Omental fat pad (tissue), 4 donors: ENCODE measurements around the gene SLC2A13. TPM values are rescaled to one million over a fixed set of nuclear protein-coding genes. Genes with fewer than 3 reads are reported as not detected.

Source experiments
- ATAC-seq: fragments of 150-250 bp; one replicate; pipeline ENCODE4 v1.9.1; 2016; ENCODE audit warnings: mild to moderate bottlenecking, moderate library complexity; ENCODE audit not compliant: low FRiP score
- DNase-seq: peaks from one replicate; pipeline ENCODE4 v3.0.0-alpha.2; 2019; ENCODE audit warnings: low spot score
- total RNA-seq, 4 donors: library from RNA; depleted of rRNA; stranded (reverse); fragments of >200 nt; gene quantifications; one replicate each; pipeline ENCODE4 v1.1.0, GENCODE V29; 2016
- TF ChIP-seq, protein P1 (sequence below), 3 donors: fragments of 450-650 bp; IDR thresholded peaks; one replicate each; pipeline ENCODE4 v1.5.1; 2016 to 2017; ENCODE audit warnings: antibody characterized with exemption in 3 of 3, mild to moderate bottlenecking in 3 of 3, moderate library complexity in 2 of 3

The SLC2A13 gene
- total RNA-seq, 4 donors from 2014 or later = 11.6 to 25.9 (median 15.6) TPM

GRCh38 chr12:39883411-39883810, 222.5 kb downstream of the SLC2A13 start:
- DNase-seq = no peak
- TF ChIP-seq, protein P1, sequence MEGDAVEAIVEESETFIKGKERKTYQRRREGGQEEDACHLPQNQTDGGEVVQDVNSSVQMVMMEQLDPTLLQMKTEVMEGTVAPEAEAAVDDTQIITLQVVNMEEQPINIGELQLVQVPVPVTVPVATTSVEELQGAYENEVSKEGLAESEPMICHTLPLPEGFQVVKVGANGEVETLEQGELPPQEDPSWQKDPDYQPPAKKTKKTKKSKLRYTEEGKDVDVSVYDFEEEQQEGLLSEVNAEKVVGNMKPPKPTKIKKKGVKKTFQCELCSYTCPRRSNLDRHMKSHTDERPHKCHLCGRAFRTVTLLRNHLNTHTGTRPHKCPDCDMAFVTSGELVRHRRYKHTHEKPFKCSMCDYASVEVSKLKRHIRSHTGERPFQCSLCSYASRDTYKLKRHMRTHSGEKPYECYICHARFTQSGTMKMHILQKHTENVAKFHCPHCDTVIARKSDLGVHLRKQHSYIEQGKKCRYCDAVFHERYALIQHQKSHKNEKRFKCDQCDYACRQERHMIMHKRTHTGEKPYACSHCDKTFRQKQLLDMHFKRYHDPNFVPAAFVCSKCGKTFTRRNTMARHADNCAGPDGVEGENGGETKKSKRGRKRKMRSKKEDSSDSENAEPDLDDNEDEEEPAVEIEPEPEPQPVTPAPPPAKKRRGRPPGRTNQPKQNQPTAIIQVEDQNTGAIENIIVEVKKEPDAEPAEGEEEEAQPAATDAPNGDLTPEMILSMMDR (IDR thresholded peaks at IDR 0.05) = no peak
- no peak for ATAC-seq

DNA sequence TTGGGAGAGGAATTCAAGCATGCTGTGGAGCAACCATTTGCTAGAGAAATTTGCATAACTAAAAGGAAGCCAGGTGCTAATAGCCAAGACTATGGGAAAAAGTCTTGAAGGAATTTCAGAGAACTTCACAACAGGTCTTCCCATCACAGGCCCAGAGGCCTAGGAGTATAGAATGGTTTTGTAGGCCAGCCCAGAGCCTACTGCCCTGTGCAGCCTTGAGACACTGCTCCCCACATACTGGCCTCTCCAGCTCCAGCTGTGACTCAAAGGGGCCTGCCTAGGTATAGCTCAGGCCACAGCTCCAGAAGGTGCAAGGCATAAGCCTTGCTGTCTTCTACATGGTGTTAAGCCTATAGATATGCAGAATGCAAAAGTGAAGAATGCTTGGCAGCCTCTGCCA, 227.1 kb downstream of the SLC2A13 start:
- DNase-seq (no peak), ATAC-seq (no peak)
- TF ChIP-seq, protein P1 (IDR thresholded peaks at IDR 0.05) = no peak

DNA sequence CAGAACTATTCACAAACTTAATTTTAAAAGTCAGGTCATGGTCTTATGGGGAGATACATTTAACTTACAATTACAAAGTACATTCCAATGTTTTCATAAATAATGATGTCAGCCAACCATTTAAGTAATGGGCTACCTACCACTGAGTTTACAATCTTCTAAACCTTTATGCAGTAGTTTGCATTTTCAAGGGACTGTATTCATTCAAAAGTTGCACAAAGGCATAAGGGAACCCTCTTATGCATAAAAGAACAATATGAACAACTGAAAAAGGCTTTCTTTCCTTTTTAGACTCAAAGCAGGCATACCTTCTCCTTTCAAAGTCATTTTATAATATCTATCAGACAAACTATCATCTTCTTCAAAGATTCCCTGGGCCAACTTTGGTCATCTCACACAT, 230.2 kb downstream of the SLC2A13 start:
- DNase-seq (no peak), ATAC-seq (no peak)
- TF ChIP-seq, protein P1 (IDR thresholded peaks at IDR 0.05) = no peak

- ATAC-seq = no peak
- no peak for DNase-seq
- TF ChIP-seq, protein P1 (IDR thresholded peaks at IDR 0.05) = no peak
Measured at GRCh38 chr12:39874785-39875184, 231.1 kb downstream of the SLC2A13 start.

- ATAC-seq = no peak
- no peak for DNase-seq
Measured at GRCh38 chr12:39873065-39873464, 232.8 kb downstream of the SLC2A13 start.

GRCh38 chr12:39872425-39872824, 233.5 kb downstream of the SLC2A13 start:
- DNase-seq (no peak), ATAC-seq (no peak)
- TF ChIP-seq, protein P1 (IDR thresholded peaks at IDR 0.05) = no peak

More at GRCh38 chr12:39873065-39873464, 232.8 kb downstream of the SLC2A13 start:
- TF ChIP-seq, protein P1 (IDR thresholded peaks at IDR 0.05) = no peak

GRCh38 chr12:39868328-39868725, 237.6 kb downstream of the SLC2A13 start:
- DNase-seq (no peak), ATAC-seq (no peak)
- TF ChIP-seq, protein P1 (IDR thresholded peaks at IDR 0.05) = no peak
